Mucosa of descending colon (tissue), 3 donors: ENCODE data around the gene GC. TPM values are rescaled to one million over a fixed set of nuclear protein-coding genes. Genes with fewer than 3 reads are reported as not detected.
A peak's percentile ranks its signal among the peaks of the same experiment; 100 is the strongest.
"Not testable (repeated sequence)": the region's sequence is repeated elsewhere in the genome, so short reads cannot be mapped to it uniquely, and the experiment has no call there.

ENCODE experiments used
- ATAC-seq: fragments of 200-7000 bp; cut with Tn5 transposase; one replicate; pipeline ENCODE4 v1.9.1; 2020; ENCODE audit warnings: mild to moderate bottlenecking, moderate library complexity
- DNase-seq, 3 donors: peaks; one replicate each; pipeline ENCODE4 v3.0.0-alpha.2; 2020
- H3K36me3 ChIP-seq: fragments of 200-600 bp; one replicate; pipeline ENCODE4 v1.8.0; 2021; ENCODE audit warnings: low read depth, mild to moderate bottlenecking
- H3K4me1 ChIP-seq: fragments of 200-600 bp; one replicate; pipeline ENCODE4 v1.8.0; 2021; ENCODE audit warnings: low read depth, mild to moderate bottlenecking
- H3K4me3 ChIP-seq: fragments of 200-600 bp; one replicate; pipeline ENCODE4 v1.8.0; 2021; ENCODE audit warnings: mild to moderate bottlenecking
- H3K9me3 ChIP-seq: fragments of 200-600 bp; one replicate; pipeline ENCODE4 v1.8.0; 2021; ENCODE audit warnings: mild to moderate bottlenecking
- CTCF ChIP-seq: fragments of 200-600 bp; IDR thresholded peaks from one replicate; pipeline ENCODE4 v1.8.0; 2022; ENCODE audit warnings: antibody characterized with exemption, mild to moderate bottlenecking
- intact Hi-C, 2 donors: fragments of 100-400 bp; cut with DNase I in 1 of 2; cut with micrococcal nuclease in 1 of 2; formaldehyde crosslinking; loops; one replicate each; pipeline versions ENCODE4 v1.11.0 to v1.11.1; 2022; cut with DNase I, micrococcal nuclease
- total RNA-seq, 3 donors: library from RNA; stranded (reverse); fragmentation: NEBNext Ultra II Directional in 2 of 3; extraction: Animal tissue kit (Norgen Biotek cat#: 25700) in 2 of 3; gene quantifications; one replicate each; pipeline versions ENCODE4 v1.2.1 to v1.2.4, GENCODE V29; 2021 to 2023
- donor health status: DM: no; HTN: no; CAD: no; lungs with moderate emphysema.
- donor health status: DM: no; HTN: no; CAD: no.
- donor health status: DM: no; HTN: yes; CAD: no.

GC gene
- total RNA-seq, 3 donors from 2014 or later, result 0.29 TPM; not detected in 2

GRCh38 chr4:71752383-71753042 lies 31.4 kb downstream of the GC start:
- DNase-seq (peak in 2 of 3 donors; percentile 55 to 79), ATAC-seq (peak; percentile 95)
- intact Hi-C loops, result no loop called here
- Histone ChIP-seq H3K36me3 (no peaks in the 10 kb centered on the region), H3K4me1 (peaks cover 3% of the 10 kb centered on the region), H3K9me3 (no peaks in the 10 kb centered on the region), H3K4me3 (no peak overlapping the region)
- TF ChIP-seq CTCF, result no peak

- no peak for ATAC-seq
- intact Hi-C loops, result no loop called here
- DNase-seq, result no peak
- TF ChIP-seq CTCF, result no peak
- no peaks in the 10 kb centered on the region for H3K9me3 ChIP-seq
- peaks cover 3% of the 10 kb centered on the region for H3K4me1 ChIP-seq
- H3K36me3 ChIP-seq, result no peaks in the 10 kb centered on the region
- no peak overlapping the region for H3K4me3 ChIP-seq
These were observed 34.8 kb downstream of the GC start for GRCh38 chr4:71749008-71749594.

DNA sequence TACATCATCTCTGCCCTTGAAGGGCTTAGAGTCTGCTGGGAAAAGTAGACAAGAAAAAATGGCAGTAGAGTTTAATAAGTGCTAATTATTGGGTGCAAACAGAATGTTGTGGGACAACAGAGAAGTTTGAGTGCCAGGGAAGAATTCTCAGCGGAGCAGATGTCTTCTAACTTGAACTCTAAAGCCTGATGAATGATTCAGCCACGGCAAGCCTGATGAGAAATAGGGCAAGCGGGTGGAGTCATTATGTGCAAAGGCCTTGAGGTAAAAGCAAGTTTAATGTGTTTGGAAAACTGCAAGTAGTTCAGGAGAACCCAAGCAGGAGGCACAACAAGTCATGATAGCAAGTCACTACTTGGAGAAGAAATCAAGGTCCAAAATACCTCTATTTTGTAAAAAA lies 37.5 kb downstream of the GC start:
- no peak overlapping the region for H3K4me3 ChIP-seq
- intact Hi-C loops, result no loop called here
- no peak for TF ChIP-seq CTCF
- no peaks in the 10 kb centered on the region for H3K36me3 ChIP-seq
- H3K4me1 ChIP-seq, result no peaks in the 10 kb centered on the region
- H3K9me3 ChIP-seq, result no peaks in the 10 kb centered on the region
- DNase-seq, result no peak
- no peak for ATAC-seq

DNA sequence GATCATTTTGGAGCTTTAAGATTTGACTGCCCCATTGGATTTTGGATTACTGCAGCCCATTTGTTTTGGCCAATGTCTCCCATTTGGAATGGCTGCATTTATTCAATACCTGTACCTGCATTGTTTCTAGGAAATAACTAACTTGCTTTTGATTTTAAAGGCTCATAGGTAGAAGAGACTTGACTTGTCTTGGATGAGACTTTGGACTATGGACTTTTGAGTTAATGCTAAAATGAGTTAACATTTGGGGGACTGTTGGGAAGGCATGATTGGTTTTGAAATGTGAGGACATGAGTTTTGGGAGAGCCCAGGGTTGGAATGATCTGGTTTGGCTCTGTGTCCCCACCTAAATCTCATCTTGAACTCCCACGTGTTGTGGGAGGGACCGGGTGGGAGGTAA lies 45.1 kb downstream of the GC start:
- H3K4me3 ChIP-seq, H3K4me1 ChIP-seq, DNase-seq, ATAC-seq, H3K36me3 ChIP-seq, intact Hi-C loops, H3K9me3 ChIP-seq: not testable (repeated sequence)

GRCh38 chr4:71732706-71733105 lies 51.2 kb downstream of the GC start:
- DNase-seq (no peak), ATAC-seq (no peak)
- no peak overlapping the region for H3K4me3 ChIP-seq
- no peaks in the 10 kb centered on the region for H3K36me3 ChIP-seq
- H3K9me3 ChIP-seq, result no peaks in the 10 kb centered on the region
- intact Hi-C loops, result no loop called here
- no peak for TF ChIP-seq CTCF
- no peaks in the 10 kb centered on the region for H3K4me1 ChIP-seq

DNA sequence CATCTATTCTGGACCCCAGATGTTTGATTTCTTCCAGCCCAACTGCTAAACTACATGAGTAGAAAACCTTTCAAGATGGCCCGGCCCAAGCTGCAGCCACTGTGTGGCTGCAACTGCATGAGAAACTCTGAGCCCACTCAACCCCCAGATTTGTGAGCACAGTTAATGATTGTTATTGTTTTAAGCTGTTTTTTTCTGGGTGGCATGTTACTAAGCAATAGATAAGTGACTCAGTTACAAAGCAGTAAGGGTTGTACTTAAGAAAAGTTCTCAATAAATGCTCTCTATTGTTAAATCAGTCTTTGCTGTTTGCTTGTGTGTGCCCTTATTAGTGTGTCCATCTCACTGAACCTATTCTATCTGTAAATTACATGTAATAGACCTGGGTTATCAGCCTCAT lies 51.8 kb downstream of the GC start:
- no peaks in the 10 kb centered on the region for H3K36me3 ChIP-seq
- DNase-seq, result no peak
- H3K4me1 ChIP-seq, result no peaks in the 10 kb centered on the region
- no peaks in the 10 kb centered on the region for H3K9me3 ChIP-seq
- TF ChIP-seq CTCF, result no peak
- no peak overlapping the region for H3K4me3 ChIP-seq
- intact Hi-C loops, result no loop called here
- ATAC-seq, result no peak
